Astrocyte of the hippocampus (primary cell): ENCODE measurements around the gene TCF7.
A peak's percentile ranks its signal among the peaks of the same experiment; 100 is the strongest.

Source experiments
- DNase-seq: peaks from one replicate; pipeline ENCODE4 v3.0.0; 2011; ENCODE audit warnings: low read depth, low spot score

Gene TCF7

DNA sequence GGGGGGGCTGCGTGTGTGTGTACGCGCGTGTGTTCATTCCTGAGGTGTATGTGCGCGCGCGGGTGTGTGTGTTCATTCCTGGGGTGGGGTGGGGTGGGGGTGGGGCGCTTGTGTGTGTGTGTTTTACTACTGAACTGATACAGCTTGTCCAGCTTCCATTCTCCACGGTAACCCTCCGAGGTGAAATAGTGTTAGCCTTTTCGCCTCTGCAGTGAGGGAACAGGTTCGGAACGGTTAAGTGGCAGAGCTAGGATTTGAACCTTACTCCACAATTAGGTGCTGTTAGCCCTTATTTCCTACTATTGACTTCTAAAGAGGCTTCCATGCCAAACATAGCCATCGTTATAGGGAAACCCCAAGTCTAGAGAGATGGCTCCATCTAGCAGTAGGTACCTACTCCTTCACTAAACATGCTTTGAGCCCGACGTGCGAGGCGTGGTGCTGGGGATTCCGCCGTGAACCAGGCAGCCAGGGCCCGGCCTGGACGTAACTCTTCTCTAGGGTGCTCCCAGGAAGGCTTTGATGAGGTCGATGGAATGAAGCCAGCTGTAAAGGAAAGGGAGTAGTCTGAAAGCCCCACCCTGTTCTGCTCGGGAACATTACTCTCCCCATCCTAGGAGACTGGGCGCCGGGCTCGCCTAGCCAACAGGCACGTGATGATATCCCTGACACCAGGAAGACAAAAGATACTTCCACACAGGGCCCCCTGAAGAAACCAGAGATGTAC is 63.1 kb downstream of the TCF7 start:
- DNase-seq, result no peak

- DNase-seq, result no peak
These were observed 63.6 kb downstream of the TCF7 start for GRCh38 chr5:134178096-134178419.

DNA sequence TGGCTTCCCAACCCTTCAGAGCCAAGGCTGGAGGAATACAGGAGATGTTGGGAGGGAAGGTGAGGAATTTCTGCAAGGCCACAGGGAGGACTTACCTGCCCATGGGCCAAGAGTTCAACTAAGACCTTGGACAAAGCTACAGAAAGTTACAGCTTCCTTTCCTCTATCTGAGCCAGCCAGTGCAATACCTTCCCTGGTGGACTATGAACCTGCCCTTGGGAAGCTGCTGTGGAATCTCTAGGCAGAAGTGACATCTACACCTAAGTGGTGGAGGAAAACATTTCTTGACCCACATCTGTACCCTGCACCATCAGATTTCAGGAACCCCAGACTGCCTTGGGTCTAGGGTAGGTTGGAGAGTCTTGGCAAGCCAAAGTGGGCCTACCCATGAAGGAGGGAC is 69.0 kb downstream of the TCF7 start:
- DNase-seq, result no peak

- peak; percentile 74 for DNase-seq
These were observed 70.0 kb downstream of the TCF7 start for GRCh38 chr5:134184155-134185135.

GRCh38 chr5:134188092-134188491 is 73.6 kb downstream of the TCF7 start:
- no peak for DNase-seq

DNA sequence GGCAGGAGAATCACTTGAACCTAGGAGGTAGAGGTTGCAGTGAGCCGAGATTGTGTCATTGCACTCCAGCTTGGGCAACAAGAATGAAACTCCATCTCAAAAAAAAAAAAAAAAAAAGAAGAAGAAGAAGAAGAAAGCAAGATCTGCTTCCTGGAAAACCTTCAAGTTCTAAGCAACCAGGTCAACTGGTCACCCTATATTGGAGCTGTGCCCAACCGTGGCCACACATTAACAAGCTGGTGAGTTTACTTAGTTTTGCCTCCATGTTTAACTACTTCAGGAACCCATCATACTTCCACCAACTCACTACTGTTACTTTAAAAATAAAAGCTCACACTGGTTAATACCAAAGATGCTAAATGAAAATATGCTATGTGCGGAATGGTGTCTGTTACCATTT is 74.5 kb downstream of the TCF7 start:
- no peak for DNase-seq

DNA sequence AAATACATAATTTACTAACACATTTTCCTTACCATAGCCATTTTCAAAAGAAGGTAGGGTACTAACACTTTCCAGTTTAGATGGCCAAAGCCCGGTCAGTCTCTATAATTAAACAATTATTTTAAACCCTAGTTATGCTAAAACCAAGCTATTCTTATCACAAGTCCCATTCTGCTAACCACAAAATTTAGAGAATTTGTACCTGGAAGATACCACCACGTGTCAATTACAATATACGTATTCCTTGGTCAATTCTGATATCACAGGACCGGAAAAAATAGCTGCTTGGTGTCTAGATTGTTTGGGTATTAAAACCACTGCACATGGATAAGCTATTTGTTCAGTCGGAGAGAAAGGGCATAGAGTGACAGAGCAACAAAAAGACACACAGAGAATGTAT is 81.2 kb downstream of the TCF7 start:
- DNase-seq, result no peak
